HFF-Myc (cell line): ENCODE measurements around the gene CACNA1E.

ENCODE experiments used
- DNase-seq: peaks from one replicate; pipeline ENCODE4 v3.0.0-alpha.2; 2011; ENCODE audit warnings: low read depth; ENCODE audit errors: extremely low read depth
- H3K4me3 ChIP-seq: replicated peaks from 2 replicates; pipeline ENCODE4 v1.5.1; 2011; ENCODE audit warnings: low read depth, mild to moderate bottlenecking, control low read depth, low read length
- TF ChIP-seq, protein P1 (sequence below): IDR thresholded peaks from 2 replicates; pipeline ENCODE4 v1.5.1; 2012; ENCODE audit warnings: mild to moderate bottlenecking, low read depth, low read length, control low read depth; ENCODE audit errors: missing control alignments

CACNA1E gene

DNA sequence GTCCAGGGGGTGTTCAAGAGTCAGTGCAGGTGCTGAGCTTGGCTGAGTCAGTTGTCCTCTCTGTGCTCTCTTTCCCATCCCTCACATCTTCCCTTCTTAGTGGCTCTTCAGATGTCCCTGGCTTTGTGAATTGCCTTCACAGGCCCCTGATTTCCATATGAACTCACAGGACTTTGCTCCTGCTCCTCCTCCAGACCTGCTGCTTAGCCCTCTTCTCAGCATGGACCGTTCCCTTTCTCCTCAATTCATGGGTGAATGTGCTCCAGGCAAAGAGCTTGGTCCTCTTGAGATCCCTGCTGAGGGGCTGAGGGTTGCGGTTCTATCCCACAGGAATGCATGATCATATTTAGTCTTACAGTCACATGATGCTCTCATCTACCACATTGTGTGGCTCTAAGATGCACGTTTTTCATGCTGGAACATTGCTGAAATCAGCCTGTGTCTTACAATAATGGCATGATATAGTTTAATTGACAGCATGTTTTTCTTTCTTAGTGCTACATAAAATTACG, 30.5 kb downstream of the CACNA1E start:
- TF ChIP-seq, protein P1, sequence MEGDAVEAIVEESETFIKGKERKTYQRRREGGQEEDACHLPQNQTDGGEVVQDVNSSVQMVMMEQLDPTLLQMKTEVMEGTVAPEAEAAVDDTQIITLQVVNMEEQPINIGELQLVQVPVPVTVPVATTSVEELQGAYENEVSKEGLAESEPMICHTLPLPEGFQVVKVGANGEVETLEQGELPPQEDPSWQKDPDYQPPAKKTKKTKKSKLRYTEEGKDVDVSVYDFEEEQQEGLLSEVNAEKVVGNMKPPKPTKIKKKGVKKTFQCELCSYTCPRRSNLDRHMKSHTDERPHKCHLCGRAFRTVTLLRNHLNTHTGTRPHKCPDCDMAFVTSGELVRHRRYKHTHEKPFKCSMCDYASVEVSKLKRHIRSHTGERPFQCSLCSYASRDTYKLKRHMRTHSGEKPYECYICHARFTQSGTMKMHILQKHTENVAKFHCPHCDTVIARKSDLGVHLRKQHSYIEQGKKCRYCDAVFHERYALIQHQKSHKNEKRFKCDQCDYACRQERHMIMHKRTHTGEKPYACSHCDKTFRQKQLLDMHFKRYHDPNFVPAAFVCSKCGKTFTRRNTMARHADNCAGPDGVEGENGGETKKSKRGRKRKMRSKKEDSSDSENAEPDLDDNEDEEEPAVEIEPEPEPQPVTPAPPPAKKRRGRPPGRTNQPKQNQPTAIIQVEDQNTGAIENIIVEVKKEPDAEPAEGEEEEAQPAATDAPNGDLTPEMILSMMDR = no peak
- DNase-seq = no peak
- no peak overlapping the region for H3K4me3 ChIP-seq

DNA sequence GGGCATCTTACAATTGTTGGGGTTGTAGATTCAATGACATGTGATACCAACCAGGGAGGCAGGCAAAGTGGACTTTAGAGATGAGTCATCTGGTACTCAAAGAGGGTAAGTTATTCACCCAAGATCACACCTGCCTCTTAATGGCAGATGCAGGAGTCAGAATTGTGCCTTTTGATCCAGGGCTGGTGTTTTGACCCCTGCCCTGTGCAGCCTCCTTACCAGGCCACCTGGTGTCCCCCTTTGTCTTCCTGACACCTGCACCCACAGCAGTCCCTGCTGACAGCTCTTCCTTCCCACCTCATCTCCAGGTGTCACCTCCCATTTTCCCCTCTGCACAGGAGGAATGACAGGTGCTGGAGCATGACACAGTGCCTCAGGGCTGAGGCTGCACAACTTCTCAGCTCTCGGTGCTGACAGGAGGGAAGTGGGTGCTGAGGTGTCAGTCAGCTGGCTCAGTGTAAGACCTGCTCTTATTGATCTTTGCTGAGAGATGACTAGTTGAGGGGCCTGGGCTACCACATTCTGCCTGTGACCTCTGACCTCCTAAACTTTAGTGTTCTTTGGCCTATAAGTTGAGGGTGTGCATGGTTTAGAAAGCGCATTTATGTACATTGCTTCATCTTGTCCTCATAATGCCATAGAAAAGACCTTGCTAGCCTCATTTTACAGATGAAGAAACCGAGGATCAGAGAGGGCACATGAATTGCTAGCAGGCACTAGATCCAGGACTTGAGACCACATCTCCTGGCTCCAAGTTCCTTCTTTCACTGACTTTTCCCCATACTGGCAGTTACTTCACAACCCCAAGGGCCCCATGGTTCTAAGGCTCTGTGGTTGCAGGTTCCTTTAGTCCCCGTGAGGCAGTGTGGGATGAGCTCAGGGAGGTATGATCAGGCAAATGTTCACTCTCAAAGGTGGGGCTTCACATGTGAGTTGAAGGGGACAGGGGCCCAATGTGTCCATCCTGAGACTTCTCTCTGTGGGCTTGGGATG, 31.3 kb downstream of the CACNA1E start:
- no peak overlapping the region for H3K4me3 ChIP-seq
- DNase-seq = no peak
- TF ChIP-seq, protein P1 = no peak

DNA sequence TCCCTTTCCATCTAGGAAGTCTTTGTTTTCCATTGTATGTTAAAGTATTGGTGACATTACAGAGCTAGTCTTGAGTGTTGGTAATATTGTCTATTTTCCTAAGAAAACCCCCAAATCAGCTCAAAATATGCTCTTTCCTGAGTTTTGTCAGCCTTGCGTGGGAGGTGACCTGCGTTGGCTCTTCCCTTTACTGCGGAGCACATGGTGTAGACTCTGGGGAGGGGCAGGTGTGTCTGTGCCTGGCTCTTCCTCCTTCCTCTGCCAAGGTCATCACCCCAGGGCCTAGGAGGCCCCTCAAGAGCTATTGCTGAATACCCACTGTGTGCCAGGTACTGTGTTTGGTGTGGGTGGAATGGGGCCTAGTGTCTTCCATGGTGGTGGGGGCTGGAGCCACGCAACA, 33.4 kb downstream of the CACNA1E start:
- no peak for DNase-seq
- H3K4me3 ChIP-seq = no peak overlapping the region
- TF ChIP-seq, protein P1 = no peak

DNA sequence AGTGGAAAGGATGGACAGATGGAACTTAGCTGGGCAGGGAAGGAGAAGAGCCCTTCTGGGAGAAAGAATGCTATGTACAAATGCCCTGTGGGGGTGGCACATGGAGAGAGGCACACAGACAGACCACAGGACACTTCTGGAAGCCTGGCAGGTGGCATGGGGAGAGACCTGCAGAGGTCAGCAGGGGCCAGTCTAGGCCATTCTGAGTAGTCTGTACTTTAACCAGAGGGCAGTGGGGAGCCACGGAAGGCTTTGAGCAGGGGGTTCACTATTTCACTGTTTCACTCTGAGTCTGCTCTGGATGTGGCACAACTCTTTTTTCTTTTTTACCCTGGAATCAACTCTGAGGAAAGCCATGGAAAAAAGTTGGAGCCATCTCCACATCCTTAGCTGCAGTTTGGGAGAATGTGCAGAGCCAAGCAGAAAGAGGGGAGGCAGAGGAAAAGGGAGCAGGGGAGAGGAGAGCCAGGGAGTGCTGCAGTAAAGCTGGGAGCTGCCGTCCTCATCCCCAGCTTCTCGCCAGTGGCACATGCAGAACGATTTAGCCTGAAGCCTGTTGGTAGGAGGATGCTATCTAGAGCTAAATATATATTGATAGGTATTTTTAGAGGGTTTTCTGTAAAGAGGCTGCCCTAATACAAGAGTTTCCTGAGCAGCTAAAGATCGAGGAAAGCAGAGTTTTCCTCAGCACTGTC, 34.0 kb downstream of the CACNA1E start:
- TF ChIP-seq, protein P1 = no peak
- DNase-seq = no peak
- H3K4me3 ChIP-seq = no peak overlapping the region

DNA sequence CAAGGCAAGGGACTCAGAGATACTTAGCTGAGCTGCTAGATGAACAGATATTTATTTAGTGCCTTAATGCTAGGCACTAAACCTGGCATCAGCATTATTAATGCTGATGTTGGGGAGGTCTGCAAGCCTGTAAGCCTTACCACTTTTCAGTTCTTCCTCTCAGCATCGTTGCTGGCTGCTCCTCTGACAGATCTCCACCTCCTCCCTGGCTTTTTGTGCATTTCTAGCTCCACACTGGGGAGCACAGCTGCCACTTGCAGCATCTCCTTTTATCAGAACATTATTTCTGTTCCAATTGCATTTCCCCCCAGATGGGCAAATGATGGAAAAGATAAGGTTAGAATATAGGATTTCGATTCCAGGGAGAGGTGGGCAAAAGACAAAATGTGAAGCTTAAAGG, 34.8 kb downstream of the CACNA1E start:
- TF ChIP-seq, protein P1 = no peak
- H3K4me3 ChIP-seq = no peak overlapping the region
- no peak for DNase-seq

DNA sequence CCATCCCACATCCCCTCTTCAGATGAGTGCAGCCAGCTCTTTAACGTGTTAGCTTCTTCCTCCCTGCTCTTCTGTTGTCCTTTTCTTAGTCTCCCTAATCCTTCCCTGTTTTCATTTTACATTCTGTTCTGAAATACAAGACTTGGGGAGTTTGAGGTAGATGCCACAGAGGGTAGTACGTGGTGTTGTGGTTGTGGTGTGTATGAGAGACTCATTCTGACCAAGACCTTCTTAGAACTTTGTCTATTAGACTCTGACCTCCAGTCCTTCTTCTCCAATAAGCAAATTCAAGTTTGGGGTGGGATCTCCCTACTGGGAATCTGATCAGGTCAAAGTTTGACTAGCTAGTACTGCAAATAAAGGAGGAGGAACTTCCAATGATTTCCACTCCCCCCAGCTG, 39.5 kb downstream of the CACNA1E start:
- TF ChIP-seq, protein P1 = no peak
- H3K4me3 ChIP-seq = no peak overlapping the region
- no peak for DNase-seq
